NB4 (cell line): ENCODE data around the gene NFKBIE.

Experiments
- MYC ChIP-seq: IDR thresholded peaks from 2 replicates; pipeline ENCODE4 v1.6.1; 2011; ENCODE audit warnings: low read depth, low read length
- POLR2A ChIP-seq: IDR thresholded peaks from 2 replicates; pipeline ENCODE4 v1.6.1; 2011; ENCODE audit warnings: mild to moderate bottlenecking; ENCODE audit not compliant: insufficient read length; ENCODE audit errors: extremely low read depth
- TF ChIP-seq, protein P1 (sequence below): IDR thresholded peaks from one replicate; pipeline ENCODE4 v1.5.1; 2012; ENCODE audit warnings: low read depth, low read length
- TF ChIP-seq, protein P2 (sequence below): IDR thresholded peaks from 2 replicates; pipeline ENCODE4 v1.6.1; 2011; ENCODE audit warnings: low read depth, low read length

DNA sequence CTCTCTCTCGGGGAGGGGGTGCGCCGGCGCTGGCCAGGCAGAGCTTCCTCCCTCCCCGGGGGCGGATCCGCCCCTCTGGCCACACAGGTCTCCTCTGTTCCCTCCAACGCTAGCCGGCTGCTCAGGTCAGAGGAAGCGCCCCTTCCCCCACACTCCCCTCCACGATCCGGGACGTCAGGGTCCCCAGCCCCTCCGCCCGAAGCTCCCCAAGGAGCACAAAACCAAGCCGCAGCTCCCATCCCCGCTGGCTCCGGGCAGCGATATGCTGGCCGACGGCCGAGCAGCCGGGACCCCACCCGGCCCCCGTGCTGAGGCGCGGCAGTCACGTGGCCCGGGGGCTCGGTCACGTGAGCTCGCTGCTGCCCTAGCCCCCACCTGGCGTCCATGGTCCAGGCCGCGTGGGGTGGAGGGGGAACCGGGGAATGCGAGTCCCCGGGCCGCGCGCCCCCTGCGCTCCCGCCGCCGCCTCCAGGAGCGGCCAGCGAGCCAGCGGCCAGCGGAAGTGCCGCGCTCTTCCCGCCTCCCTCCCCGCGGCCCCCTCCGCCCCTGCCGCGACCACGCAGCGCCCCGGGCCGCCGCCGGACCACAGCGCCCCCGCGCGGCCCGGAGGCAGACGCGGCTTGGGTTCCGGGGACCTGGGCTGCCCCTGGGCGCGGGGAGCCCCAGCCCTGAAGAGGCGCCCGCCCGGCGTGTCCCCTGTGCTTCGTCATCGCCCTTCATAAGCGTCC is 8.2 kb downstream of the NFKBIE start, which contains the start of gene SLC35B2:
- TF ChIP-seq, protein P1, sequence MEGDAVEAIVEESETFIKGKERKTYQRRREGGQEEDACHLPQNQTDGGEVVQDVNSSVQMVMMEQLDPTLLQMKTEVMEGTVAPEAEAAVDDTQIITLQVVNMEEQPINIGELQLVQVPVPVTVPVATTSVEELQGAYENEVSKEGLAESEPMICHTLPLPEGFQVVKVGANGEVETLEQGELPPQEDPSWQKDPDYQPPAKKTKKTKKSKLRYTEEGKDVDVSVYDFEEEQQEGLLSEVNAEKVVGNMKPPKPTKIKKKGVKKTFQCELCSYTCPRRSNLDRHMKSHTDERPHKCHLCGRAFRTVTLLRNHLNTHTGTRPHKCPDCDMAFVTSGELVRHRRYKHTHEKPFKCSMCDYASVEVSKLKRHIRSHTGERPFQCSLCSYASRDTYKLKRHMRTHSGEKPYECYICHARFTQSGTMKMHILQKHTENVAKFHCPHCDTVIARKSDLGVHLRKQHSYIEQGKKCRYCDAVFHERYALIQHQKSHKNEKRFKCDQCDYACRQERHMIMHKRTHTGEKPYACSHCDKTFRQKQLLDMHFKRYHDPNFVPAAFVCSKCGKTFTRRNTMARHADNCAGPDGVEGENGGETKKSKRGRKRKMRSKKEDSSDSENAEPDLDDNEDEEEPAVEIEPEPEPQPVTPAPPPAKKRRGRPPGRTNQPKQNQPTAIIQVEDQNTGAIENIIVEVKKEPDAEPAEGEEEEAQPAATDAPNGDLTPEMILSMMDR = peak; percentile 29
- peak; percentile 68 for TF ChIP-seq POLR2A
- peak; percentile 80 for TF ChIP-seq MYC
- TF ChIP-seq, protein P2, sequence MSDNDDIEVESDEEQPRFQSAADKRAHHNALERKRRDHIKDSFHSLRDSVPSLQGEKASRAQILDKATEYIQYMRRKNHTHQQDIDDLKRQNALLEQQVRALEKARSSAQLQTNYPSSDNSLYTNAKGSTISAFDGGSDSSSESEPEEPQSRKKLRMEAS = peak; percentile 96
